Muscle of back (tissue), 11 donors: ENCODE results near the gene NFATC4. TPM values are rescaled to one million over a fixed set of nuclear protein-coding genes. Genes with fewer than 3 reads are reported as not detected.

Experiments used
- DNase-seq, 3 donors: peaks; one replicate each; pipeline versions ENCODE4 v3.0.0 to v3.0.0-alpha.2; 2013
- polyA plus RNA-seq, 10 donors: library from polyadenylated mRNA; unstranded; fragments of 120-200 nt; gene quantifications; one replicate each; pipeline ENCODE4 v1.2.1, GENCODE V29; 2013; ENCODE audit not compliant: insufficient read length in 10 of 10

The NFATC4 gene
- polyA plus RNA-seq, 10 donors: 34.0 to 69.3 (median 44.5) TPM

DNA sequence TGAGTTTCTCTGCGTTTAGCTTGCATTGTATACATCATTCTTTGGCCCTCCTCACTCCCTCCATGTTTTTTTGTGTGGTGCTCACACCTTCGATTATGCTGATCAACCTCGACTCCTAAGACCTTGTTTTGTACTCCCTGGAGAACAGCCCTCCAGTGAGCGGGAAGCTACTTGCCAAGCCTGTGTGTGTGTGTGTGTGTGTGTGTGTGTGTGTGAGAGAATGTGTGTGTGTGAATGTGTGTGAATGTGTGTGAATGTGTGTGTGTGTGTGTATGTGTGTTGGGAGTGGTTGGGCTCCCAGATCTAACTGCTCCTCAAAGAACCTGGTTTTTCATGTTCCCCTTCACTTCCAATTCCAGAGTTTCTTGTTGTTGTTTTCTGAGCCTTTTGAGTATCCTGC, 36.8 kb downstream of the NFATC4 start:
- no peak for DNase-seq

DNA sequence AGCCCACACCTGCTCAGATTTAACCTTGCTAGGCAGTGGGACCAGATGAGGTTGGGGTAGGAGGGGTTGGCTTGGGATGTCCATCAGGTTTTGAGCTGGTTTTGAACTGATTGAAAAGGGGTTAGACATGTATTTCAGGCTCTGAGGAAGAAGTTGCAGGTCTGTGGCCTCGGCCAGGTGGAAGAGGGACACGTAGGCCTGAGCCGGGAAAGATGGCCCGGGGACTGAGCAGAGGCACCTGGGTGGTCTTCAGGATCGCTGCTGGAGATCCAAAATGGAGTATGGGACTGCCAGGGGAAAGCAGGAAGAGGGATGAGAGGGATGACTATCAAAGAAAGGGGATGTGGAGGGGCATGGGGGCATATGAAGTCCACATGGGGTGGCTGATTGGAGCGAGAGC, 38.4 kb downstream of the NFATC4 start:
- no peak for DNase-seq

DNA sequence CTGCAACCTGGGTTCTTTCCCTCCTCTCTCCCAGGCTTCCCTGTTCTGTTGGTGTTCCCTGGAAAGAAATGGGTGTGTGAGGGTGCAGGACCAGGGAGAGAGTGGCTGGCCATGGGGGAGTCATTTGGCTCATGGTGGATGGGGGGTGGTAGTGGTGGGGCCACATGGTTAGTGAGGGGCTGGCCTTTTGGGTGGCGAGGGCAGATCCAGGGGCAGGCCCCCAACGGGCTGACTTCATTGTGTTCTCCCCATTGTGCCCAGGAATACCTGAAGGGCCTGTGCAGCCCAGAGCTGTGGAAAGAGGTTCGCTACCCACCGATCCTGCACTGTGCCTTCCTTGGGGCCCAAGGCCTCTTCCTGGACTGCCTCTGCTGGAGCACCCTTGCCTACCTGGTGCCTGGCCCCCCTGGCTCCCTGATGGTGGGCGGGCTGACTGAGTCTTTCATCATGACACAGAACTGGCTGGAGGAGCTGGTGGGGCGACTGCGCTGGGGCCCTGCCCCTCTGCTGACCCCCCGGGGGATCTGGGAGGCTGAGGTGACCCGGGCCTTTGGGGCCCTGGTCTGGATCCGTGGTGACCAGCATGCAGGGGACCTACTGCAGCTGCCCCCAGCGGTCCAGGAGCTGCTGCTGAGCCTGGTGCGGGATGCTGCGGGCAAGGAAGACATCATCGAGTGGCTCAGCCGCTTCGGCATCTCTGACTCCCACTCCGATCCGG, 39.8 kb downstream of the NFATC4 start:
- no peak for DNase-seq

DNA sequence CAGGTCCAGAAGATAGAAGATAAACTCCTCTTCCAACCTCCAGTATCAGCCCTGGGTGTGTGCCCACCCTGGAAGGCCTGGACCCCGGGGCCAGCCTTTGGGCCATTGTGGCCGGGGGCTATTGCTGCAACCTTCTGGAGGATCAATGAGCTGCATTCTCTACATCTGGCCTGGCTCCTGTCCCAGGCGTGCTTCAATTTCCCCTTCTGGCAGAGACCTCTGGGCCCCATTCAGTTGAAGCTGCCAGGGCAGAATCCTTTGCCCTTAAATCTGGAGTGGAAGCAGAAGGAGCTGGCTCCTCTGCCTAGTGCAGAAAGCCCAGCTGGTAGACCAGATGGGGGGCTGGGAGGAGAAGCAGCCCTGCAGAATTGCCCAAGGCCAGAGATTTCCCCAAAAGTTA, 40.8 kb downstream of the NFATC4 start:
- DNase-seq: peak in 1 of 3 donors; percentile 49

DNA sequence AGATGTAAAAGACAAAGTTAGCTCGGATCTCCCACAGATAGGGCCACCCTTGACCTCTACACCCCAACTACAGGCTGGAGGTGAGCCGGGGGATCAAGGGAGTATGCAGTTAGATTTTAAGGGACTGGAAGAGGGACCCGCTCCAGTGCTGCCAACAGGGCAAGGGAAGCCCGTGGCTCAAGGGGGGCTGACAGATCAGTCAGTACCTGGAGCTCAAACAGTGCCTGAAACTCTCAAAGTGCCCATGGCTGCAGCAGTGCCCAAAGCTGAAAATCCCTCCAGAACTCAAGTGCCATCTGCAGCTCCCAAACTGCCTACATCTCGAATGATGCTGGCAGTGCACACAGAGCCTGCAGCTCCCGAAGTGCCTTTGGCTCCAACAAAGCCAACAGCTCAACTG, 41.2 kb downstream of the NFATC4 start:
- DNase-seq: no peak

- no peak for DNase-seq
These were observed 42.0 kb downstream of the NFATC4 start for GRCh38 chr14:24409956-24410355.

- DNase-seq: peak in 2 of 3 donors; percentile 53 to 66
These were observed 43.7 kb downstream of the NFATC4 start for GRCh38 chr14:24411443-24412389.

DNA sequence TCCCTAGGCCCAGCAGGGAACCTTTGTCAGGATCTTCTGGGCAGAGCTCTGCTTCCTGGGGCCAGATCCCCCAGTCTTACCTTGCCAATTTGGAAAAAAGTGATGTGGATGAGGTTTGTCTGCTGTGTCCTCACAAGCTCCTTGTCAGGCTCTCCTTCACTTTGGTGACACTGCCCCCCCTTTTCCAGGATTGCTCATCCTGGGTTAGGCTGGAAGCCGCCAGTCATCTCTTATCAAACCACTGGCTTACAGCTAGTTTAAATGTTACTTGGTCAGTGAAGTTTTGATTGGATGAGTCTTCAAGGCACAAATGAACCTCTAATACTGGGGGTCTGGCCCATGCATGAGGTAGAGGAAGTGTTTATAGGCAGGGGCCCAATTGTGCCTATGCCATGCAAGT, 46.1 kb downstream of the NFATC4 start:
- DNase-seq: no peak

- DNase-seq: no peak
These were observed 46.9 kb downstream of the NFATC4 start for GRCh38 chr14:24414732-24415420.

DNA sequence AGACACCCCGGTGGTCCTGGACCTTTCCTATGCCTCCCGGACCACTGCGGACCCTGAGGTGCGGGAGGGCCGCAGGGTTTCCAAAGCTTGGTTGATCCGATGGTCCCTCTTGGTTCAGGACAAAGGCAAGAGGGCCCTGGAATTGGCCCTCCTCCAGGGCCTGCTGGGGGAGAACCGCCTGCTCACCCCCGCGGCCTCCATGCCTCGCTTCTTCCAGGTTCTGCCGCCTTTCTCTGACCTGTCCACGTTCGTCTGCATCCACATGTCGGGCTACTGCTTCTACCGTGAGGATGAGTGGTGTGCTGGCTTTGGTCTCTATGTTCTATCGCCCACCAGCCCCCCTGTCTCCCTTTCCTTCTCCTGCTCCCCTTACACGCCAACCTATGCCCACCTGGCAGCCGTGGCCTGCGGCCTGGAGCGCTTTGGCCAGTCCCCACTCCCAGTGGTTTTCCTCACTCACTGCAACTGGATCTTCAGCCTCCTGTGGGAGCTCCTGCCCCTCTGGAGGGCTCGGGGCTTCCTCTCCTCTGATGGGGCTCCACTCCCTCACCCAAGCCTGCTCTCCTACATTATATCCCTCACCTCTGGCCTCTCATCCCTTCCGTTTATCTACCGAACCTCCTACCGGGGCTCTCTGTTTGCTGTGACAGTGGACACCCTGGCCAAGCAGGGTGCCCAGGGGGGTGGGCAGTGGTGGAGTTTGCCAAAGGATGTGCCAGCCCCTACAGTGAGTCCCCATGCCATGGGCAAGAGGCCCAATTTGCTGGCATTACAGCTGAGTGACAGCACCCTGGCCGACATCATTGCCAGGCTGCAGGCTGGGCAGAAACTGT, 47.7 kb downstream of the NFATC4 start:
- DNase-seq: no peak

DNA sequence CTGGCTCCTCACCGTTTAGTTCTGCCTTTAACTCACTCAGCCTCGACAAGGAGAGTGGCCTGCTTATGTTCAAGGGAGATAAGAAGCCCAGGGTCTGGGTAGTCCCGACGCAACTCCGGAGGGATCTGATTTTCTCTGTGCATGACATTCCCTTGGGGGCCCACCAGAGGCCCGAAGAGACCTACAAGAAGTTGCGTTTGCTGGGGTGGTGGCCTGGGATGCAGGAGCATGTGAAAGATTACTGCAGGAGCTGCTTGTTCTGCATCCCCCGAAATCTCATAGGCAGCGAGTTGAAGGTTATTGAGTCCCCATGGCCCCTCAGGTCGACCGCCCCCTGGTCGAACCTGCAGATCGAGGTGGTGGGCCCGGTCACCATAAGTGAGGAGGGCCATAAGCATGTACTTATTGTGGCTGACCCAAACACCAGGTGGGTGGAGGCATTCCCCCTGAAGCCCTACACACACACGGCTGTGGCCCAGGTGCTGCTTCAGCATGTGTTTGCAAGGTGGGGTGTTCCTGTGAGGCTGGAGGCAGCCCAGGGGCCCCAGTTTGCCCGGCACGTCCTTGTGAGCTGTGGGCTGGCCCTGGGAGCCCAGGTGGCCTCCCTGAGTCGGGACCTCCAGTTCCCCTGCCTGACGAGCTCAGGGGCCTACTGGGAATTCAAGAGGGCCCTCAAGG, 48.4 kb downstream of the NFATC4 start:
- DNase-seq: no peak

DNA sequence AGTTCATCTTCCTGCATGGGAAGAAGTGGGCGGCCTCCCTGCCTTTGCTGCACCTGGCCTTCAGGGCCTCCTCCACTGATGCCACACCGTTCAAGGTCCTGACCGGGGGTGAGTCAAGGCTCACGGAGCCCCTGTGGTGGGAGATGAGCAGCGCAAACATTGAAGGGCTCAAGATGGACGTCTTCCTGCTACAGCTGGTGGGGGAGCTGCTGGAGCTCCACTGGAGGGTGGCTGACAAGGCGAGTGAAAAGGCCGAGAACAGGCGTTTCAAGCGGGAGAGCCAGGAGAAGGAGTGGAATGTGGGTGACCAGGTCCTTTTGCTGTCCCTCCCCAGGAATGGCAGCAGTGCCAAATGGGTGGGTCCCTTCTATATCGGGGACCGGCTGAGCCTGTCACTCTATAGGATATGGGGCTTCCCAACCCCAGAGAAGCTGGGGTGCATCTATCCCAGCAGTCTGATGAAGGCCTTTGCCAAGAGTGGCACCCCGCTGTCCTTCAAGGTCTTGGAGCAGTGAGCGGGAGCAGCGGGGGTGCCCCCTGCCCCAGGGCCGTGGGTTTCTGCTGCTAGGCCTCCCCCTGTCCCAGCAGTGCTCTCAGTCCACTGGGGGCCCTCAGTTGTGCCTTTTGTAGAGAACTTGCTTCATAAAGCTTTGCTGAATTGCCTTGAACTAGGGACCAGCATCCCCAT, 49.1 kb downstream of the NFATC4 start:
- DNase-seq: peak in 1 of 3 donors; percentile 28

DNA sequence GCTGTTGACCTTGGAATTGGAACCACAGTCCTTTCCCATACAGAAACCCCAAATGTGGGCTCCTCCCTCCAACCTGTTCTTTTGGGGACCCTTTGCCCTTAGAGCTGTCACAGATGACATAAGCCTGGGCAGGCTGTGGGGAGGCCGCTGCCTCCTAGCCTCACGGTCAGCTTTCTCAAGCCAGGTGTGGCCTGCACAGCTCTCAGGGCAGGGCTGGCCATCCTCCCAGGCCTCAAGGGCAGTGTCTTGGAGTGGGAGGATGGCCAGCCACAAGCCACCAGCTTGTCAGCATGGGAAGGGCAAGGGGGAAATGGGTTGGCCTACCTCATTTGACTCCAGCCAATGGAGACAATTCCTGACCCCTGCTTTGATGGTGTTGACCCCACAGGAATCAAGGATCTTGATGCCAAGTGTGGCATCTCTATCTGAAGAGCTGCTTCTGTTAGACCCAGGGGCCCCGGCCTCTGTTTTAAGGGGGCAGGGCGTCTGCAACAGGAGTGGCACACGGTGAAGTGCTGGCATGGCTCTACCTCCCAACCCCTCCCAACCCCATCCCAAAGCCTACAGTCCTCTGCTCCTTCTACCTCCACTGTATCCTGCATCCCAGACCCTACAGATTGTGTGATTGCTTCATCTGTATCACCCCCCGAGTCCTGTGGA, 50.0 kb downstream of the NFATC4 start:
- peak in 1 of 3 donors; percentile 27 for DNase-seq

DNA sequence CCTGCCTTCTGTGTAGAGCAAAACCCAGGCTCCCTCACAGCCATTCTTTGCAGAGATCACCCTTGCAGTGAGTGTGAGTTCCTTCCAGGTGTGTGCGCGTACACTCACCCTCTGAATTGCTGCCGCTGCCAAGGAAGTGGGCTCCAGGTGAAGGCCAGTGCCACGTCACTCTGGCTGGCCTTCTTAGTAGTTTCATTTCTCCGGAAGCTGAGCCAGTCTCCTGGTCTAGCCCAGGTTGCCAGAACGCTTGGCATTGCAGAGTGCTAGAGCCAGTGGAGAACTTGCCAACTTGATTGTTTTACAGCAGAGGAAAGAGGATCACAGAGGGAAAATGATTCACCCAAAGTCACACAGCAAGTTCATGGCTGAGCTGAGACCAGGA, 50.5 kb downstream of the NFATC4 start:
- DNase-seq: peak in 1 of 3 donors; percentile 24

- DNase-seq: no peak
These were observed 54.3 kb downstream of the NFATC4 start for GRCh38 chr14:24422261-24422660.

DNA sequence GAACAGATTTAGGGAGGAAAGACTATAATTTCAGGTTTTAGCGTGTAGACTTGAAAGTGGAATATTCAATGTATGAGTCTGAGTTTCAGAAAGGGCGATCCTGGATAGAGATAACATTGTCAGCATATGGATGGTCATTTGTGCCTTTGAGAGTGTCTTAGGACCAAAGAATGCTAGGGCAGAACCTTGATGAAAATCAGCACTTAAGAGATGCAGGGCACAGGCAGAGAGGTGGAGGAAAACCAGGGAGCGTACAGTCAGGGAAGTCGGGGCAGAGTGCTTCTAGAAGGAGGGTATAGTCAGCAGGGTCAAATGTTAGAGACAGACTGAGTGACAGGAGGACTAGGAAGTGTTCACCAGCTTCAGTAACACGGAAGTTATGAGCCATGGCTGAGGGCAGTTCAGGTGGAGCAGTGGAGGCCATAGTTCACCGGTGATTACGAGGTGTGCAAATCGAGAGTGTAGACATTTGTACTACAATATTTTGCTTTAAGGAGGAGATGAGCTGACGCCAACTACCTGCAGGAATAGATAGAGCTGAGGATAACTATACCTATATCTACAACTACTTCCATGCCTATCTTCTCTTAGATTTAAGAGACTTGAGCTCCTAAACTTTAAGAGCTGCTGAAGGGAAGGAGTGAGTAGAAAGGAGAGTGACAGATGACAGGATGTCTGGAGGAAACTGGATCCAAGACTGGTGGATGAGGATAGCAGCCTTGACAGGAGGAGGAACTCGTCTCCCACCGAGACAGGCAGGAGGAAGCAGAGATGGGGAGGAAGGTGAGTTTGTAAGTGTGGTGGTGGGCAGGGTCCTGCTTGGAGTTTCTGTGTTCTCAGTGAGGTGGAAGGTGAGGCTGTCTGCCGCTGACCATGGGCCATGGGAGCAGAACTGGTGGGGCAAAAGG, 55.0 kb downstream of the NFATC4 start:
- DNase-seq: no peak

GRCh38 chr14:24425704-24426103, 57.7 kb downstream of the NFATC4 start:
- peak; percentile 59 to 72 (median 61) for DNase-seq

GRCh38 chr14:24426150-24426911, 58.3 kb downstream of the NFATC4 start:
- DNase-seq: no peak
